Measurements from ENCODE around the gene UBE3D. TPM values are rescaled to one million over a fixed set of nuclear protein-coding genes. Genes with fewer than 3 reads are reported as not detected.
A peak's percentile ranks its signal among the peaks of the same experiment; 100 is the strongest.

UBE3D gene, protein sequence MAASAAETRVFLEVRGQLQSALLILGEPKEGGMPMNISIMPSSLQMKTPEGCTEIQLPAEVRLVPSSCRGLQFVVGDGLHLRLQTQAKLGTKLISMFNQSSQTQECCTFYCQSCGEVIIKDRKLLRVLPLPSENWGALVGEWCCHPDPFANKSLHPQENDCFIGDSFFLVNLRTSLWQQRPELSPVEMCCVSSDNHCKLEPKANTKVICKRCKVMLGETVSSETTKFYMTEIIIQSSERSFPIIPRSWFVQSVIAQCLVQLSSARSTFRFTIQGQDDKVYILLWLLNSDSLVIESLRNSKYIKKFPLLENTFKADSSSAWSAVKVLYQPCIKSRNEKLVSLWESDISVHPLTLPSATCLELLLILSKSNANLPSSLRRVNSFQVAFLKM
- 6.5 TPM for total RNA-seq

- peak; percentile 90 for DNase-seq (ENCODE audit: low spot score)
Observed at GRCh38 chr6:83065511-83066192, at the start of gene UBE3D. Gene UBE3D (minus strand): TSS chr6:83065841. CDS start chr6:83065718, 123 bp downstream.

GRCh38 chr6:83114164-83114563, 48.5 kb upstream of the UBE3D start:
- DNase-seq (ENCODE audit: low spot score), result no peak

DNA sequence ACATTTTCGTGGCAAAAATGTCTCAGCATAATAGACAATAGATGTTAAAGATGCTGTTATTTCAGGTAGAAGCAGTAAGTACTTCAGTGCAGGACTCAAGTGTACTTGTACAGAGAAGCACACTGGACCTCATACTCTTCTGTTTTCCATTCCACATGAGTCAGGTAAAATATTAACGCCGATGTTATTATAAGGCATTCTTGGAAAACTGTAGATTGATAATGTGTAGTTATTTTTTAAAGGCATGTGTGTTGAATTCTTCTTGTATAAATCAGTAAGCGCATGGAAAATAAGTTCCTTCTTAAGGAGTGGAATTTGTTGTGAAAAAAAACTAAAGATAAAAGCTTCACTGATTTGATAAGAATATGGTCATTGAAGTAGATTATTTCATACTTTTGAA, 47.6 kb upstream of the UBE3D start:
- DNase-seq (ENCODE audit: low spot score), result no peak

- DNase-seq (ENCODE audit: low spot score), result no peak
Observed at GRCh38 chr6:83108378-83108777, 42.7 kb upstream of the UBE3D start.

DNA sequence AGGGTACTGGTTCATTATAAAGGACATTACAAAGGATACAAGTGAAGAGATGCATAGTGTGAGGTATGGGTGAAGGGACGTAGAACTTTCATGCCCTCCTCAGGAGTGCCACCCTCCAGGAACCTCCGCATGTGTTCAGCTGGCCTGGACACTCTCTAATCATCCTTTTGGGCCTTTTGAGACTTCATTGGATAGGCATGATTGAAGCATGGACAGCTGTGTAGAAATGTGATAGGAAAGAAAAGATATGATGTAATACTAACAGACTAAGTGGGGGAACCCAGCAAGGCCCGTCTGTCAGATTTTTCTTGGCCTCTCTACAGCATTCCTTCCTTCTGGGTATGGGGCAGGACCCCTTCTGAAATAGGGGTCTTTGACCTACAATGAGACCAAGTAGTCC, 32.9 kb upstream of the UBE3D start:
- no peak for DNase-seq (ENCODE audit: low spot score)

- no peak for DNase-seq (ENCODE audit: low spot score)
Observed at GRCh38 chr6:83097675-83098074, 32.0 kb upstream of the UBE3D start.

DNA sequence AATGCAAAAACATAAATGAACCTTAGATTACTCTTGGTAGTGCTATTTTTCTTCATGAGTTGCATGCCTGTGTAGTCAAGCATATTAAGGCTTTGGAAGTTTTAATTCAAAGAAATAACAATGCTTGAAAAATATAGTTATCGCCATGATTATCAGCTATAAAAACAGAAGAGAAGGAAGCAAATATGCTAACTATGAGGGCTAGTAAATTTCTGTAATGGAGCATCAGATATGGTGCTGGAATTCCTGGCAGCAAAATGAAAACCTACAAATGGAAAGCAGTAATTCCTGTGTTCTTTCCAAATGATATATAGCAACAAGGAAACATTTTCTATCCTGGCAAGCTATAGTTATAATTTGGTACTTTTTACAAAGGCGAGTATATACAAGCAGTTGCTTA, 31.6 kb upstream of the UBE3D start:
- DNase-seq (ENCODE audit: low spot score), result no peak

DNA sequence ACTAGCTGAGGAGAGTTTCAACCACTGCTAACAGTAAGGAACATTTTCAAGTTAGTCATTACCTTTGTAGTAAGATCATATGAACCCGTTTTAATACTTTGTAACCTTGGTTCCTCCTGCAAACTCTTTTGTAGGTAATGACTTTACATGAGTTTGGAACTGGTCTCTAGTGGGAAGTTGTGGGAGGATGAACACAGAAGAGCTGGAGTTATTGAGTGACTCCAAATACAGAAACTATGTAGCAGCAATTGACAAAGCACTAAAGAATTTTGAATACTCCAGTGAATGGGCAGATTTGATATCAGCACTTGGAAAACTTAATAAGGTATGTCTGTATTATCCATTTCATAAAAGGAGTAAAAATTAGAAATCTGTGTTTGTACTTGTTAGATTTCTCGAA, 31.1 kb upstream of the UBE3D start:
- no peak for DNase-seq (ENCODE audit: low spot score)

- no peak for DNase-seq (ENCODE audit: low spot score)
Observed at GRCh38 chr6:83092756-83093399, 27.2 kb upstream of the UBE3D start.

- DNase-seq (ENCODE audit: low spot score), result no peak
Observed at GRCh38 chr6:83086751-83087150, 21.1 kb upstream of the UBE3D start.

DNA sequence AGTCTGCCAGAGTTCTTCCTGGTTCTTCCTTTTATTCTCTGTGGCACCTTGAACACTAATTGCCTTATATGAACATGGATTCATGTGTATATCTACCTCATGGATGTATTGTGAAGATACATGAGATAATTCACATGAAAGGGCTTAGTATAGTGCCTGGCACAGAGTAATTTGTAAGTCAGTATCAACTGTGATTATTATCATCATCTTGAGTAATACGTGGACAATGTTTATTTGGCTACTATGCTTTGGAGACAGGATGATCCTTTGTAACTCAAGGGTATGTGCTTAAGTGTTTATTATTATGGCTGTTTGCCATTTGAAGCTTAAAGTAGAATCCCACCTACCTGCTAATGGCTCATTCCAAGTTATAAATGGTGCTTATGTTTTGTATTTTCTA, 17.8 kb upstream of the UBE3D start:
- no peak for DNase-seq (ENCODE audit: low spot score)

GRCh38 chr6:83073615-83074014, 8.0 kb upstream of the UBE3D start:
- no peak for DNase-seq (ENCODE audit: low spot score)

- no peak for DNase-seq (ENCODE audit: low spot score)
Observed at GRCh38 chr6:83072726-83073125, 7.1 kb upstream of the UBE3D start.

- no peak for DNase-seq (ENCODE audit: low spot score)
Observed at GRCh38 chr6:83071707-83072106, 6.1 kb upstream of the UBE3D start.

- no peak for DNase-seq (ENCODE audit: low spot score)
Observed at GRCh38 chr6:83071023-83071422, 5.4 kb upstream of the UBE3D start.

GRCh38 chr6:83069633-83070032, 4.0 kb upstream of the UBE3D start:
- DNase-seq (ENCODE audit: low spot score), result no peak

DNA sequence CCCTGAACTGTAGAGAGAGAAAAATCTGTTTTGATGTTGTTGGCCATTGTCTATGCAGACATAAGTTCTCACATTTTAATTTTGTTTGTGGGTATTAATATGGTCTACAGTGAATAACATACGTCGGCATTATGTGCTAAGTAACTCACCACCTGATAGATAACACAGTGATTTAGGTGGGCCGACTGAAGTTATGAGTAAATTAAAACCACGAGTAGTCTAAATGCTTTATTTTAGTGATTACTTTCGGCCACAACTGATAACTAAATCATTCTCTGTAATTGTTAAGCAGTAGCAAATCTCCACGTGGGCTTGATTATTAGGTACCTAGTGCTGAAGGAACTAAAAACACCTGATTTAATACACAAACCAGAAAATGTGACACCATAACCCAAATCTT, 3.0 kb upstream of the UBE3D start:
- no peak for DNase-seq (ENCODE audit: low spot score)

DNA sequence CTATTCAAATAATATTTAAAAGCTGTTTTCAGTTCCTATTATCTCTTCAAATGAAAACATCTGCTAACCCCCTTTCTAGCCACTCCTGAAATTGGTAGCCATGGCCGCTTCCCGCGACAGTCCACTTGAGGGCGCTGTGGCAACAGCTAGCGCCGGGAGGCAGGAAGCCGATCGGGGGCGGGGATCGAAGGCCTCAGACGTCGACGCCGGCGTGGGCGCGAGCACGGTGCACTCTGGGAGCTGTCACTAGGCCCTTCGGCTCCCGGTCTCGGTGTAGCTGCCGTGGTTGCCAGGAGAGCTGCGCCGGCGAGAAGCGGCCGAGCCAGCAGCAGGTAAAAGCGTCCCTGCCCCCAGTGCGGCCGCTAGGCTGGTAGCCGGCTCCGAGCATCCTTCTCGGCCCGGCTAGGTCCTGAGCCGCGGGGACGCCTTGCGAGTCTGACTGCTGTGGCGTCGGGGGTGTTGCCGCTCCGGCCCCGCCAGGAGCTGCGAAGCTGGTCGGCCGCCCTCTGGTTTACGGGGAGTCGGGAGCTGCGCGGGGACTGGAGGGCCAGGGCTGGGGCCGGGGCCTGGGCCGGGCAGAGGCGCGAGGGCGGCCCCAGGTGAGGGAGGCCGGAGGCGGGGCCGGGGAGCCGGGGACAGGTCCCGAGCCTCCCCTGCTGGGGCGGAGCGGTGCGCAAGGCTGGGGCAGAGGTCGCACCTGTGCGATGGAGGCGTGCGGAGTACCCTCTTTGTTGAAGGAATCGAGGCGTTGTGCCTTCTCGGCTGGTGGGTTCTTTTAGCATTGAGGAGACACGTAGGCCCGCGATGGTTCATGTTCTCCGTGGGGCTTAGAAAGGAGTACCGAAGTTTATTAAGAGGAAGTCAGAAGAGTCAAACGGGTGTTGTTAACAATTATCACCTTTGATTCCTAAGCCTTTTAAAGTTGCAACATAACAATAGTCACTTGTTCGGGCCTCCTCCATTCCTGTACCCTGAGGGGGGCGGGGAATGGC, 2.1 kb upstream of the UBE3D start, which contains the start of gene DOP1A:
DOP1A (plus strand) TSS at position 224 of the 992 bp plus-strand sequence. CDS start 29,307 bp downstream, outside the sequence.
- peak; percentile 96 for DNase-seq (ENCODE audit: low spot score)

- DNase-seq (ENCODE audit: low spot score), result no peak
Observed at GRCh38 chr6:83062225-83062624, 3.4 kb downstream of the UBE3D start.

GRCh38 chr6:83061190-83061589, 4.5 kb downstream of the UBE3D start:
- DNase-seq (ENCODE audit: low spot score), result no peak

DNA sequence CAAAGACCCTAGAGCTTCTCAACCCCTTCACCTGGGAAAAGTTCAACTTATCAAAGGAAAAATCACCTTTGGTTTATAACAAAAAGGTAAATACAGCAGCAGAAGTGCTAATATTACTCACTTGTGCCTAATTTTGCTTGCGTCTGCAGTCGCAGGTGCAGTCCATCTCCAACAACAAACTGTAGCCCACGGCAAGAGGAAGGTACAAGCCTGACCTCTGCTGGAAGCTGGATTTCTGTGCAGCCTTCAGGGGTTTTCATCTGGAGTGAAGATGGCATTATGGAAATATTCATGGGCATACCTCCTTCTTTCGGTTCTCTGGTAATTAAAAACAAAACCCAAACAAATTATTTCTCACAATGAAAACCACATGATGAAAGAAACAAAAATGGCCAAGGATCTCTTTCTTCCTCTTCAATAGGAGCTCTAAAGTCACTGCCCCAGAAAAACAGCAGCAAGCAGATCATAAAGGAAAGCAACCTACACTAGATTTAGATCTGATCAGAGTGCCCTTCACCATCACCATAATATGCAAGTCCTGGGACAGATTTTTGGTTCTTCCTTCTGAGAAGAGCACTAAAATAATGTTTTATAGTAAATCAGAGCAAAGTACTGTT, 7.8 kb downstream of the UBE3D start:
- no peak for DNase-seq (ENCODE audit: low spot score)
